Transverse colon (tissue), 4 donors: ENCODE measurements around the gene CPXM1.

ENCODE experiments used
- EP300 ChIP-seq: sonication (generic); formaldehyde crosslinking; IDR thresholded peaks from one replicate; pipeline ENCODE4 v1.6.1; 2017; ENCODE audit warnings: antibody characterized with exemption, low read depth
- POLR2A ChIP-seq: fragments of 450-650 bp; IDR thresholded peaks from one replicate; pipeline ENCODE4 v1.6.1; 2016; ENCODE audit warnings: antibody characterized with exemption, mild to moderate bottlenecking, moderate library complexity
- POLR2AphosphoS5 ChIP-seq, 3 donors: sonication (generic); formaldehyde crosslinking; IDR thresholded peaks; one replicate each; pipeline ENCODE4 v1.6.1; 2016; ENCODE audit warnings: antibody characterized with exemption in 3 of 3
- TF ChIP-seq, protein P1 (sequence below), 5 experiments: fragments of 200-600 bp in 3 of 5; fragments of 450-650 bp in 2 of 5; sonication (generic) in 3 of 5; IDR thresholded peaks; 1 replicate in 2 of 5; 2 replicates in 3 of 5; pipeline ENCODE4 v1.5.1; 2016 to 2017; ENCODE audit warnings: antibody characterized with exemption in 5 of 5, inconsistent platforms in 3 of 5, mild to moderate bottlenecking in 2 of 5, moderate library complexity in 1 of 5

DNA sequence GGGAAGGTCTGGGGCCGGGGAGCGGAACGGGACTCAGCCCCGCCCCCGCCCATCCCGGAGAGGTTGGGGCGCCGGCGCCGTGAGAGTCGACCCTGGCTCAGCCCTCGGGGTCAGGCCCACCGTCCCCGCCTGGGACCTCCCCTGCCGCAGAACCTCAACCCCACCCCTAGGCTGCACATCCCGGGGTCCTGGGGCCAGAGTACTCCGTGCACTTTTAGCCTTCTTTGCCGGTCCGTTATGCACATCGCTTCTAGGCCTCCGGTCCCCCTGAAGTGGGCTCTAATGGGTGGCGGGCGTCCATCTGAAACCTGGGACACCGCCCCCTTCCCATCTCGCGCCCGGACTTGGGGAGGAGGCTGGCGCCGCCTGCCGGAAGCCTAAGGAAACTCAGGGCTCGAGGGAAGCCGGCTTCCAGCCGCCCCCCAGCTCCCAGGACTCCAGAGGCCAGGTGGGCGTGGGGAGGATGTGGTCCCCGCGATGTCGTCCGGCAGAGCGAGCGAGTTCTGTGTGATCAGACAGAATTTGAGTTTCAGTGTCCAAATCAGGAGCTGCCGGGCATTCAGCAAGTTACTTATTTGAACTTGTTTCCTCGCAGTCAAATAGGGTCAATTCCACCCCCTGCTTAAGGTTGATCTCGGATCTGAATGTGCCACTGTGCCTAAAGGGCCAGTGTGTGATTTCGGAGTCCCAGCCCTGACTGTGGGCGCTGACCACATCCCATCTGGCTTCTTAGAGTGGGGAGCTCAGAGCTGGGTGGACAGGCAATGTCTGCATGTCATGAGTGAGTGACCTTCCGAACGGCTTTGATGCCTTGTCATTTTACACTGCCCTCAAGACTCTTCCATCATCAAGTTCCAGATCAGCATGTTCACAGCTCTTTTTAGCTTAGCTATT is 47.6 kb downstream of the CPXM1 start:
- TF ChIP-seq, protein P1, sequence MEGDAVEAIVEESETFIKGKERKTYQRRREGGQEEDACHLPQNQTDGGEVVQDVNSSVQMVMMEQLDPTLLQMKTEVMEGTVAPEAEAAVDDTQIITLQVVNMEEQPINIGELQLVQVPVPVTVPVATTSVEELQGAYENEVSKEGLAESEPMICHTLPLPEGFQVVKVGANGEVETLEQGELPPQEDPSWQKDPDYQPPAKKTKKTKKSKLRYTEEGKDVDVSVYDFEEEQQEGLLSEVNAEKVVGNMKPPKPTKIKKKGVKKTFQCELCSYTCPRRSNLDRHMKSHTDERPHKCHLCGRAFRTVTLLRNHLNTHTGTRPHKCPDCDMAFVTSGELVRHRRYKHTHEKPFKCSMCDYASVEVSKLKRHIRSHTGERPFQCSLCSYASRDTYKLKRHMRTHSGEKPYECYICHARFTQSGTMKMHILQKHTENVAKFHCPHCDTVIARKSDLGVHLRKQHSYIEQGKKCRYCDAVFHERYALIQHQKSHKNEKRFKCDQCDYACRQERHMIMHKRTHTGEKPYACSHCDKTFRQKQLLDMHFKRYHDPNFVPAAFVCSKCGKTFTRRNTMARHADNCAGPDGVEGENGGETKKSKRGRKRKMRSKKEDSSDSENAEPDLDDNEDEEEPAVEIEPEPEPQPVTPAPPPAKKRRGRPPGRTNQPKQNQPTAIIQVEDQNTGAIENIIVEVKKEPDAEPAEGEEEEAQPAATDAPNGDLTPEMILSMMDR (IDR thresholded peaks at IDR 0.05): peak; percentile 57 to 71 (median 64)
- TF ChIP-seq POLR2AphosphoS5 (IDR thresholded peaks at IDR 0.05) (no peak), EP300 (no peak), POLR2A (no peak)
